Epidermal melanocyte (primary cell): ENCODE results near the gene AIFM3.
"Not testable (repeated sequence)": the region's sequence is repeated elsewhere in the genome, so short reads cannot be mapped to it uniquely, and the experiment has no call there.

ENCODE experiments used
- DNase-seq: peaks from one replicate; pipeline ENCODE4 v3.0.0; 2011; ENCODE audit warnings: low spot score; ENCODE audit not compliant: insufficient read length

AIFM3 gene

DNA sequence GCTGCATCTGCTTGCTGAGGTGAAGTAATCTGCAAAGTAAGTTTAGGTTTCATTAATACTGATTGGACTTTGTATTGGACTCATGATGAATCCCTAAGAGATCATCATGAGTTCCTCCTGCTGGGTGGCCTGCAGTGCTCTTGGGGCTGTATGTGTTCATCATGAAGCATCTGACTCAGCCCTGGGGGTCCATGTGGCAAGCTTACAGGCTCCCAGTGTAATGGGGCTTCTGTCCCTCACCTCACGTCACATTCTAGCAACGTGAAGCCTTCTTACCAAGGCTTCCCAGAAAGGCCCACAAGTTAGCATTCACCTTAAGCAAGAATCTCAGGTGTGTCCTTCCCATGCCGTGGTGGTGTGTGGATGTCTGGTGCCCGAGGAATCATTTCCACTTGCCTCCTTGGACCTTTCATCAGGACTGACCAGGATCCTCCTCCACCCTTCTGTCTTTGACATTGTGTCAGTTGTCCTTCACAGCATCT lies 26.1 kb upstream of the AIFM3 start:
- no peak for DNase-seq

DNA sequence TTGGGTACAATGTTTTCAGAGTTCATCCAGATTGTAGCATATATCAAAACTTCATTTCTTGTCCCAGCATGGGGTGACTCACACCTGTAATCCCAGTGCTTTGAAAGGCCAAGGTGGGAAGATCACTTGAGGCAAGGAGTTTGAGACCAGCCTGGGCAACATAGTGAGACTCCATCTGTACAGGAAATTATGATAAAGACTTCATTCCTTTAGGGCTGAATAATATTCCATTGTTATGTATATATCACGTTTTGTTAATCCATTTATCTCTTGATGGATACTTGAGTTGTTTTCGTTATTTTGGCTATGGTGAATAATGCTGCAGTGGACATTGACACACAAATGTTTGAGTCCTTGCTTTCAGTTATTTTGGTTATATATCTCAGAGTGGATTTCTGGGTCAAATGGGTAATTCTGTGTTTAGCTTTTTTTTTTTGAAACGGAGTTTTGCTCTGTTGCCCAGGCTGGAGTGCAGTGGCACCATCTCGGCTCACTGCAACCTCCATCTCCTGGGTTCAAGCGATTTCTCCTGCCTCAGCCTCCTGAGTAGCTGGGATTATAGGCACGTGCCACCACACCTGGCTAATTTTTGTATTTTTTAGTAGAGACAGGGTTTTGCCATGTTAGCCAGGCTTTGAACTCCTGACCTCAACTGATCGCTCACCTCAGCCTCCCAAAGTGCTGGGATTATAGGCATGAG lies 24.7 kb upstream of the AIFM3 start:
- DNase-seq, result not testable (repeated sequence)

DNA sequence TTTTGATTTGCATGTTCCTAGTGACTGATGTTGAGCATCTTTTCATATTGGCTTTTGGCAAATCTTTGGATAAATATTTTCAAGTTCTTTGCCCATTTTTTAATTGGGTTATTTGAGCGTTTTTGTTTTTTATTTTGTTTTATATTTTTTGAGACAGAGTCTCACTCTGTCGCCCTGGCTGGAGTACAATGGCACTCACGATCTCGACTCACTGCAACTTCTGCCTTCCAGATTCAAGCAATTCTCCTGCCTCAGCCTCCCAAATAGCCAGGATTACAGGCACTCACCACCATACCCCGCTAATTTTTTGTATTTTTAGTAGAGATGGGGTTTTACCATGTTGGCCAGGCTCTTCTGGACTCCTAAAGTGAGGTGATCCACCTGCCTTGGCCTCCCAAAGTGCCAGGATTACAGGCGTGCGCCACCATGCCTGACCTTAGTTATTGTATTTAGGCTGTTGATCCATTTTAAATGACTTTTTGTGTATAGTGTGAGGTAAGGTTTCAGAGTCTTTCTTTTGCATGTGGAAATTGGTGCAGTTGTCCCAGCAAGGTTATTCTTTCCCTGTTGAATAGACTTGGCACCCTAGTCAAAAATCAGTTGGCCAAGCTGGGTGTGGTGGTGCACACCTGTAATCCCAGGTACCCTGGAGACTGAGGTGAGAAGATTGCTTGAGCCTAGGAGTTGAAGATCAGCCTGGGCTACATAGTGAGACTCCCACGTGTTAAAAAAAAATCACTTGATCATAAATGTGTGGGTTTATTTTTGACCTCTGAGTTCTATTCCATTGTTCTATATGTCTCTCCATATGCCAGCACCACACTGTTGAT lies 23.7 kb upstream of the AIFM3 start:
- no peak for DNase-seq

DNA sequence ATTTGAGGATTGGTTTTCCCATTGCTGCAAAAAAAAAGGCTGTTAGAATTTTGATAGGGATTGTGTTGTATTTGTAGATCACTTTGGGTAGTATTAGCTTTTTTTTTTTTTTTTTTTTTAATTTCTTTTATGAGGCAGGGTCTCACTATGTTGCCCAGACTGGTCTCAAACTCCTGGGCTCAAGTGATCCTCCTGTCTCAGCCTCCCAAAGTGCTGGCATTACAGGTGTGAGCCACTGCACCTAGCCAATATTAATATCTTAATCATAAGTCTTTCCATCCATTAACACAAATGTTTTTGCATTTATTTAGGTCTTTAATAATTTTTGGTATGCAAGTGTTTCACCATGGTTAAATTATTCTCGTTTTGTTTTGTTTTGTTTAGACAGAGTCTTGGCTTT lies 23.0 kb upstream of the AIFM3 start:
- DNase-seq, result no peak

DNA sequence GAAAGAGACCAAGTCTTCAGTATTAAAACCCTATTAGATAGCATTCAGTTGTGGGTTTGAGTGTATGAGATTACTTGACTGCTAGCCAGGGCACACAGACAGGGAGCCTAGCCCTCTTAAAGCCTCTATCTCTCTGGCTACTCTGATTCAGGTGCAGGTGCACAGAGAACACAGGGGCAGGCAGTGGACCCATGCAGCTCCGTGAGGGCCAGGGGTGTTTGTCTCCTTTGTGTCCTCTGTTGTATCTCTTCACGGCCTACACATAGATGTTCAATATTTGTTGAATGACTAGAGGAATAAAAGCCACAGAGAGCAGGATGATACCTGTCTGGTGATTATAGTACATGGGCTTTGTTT lies 21.5 kb upstream of the AIFM3 start:
- DNase-seq, result no peak

DNA sequence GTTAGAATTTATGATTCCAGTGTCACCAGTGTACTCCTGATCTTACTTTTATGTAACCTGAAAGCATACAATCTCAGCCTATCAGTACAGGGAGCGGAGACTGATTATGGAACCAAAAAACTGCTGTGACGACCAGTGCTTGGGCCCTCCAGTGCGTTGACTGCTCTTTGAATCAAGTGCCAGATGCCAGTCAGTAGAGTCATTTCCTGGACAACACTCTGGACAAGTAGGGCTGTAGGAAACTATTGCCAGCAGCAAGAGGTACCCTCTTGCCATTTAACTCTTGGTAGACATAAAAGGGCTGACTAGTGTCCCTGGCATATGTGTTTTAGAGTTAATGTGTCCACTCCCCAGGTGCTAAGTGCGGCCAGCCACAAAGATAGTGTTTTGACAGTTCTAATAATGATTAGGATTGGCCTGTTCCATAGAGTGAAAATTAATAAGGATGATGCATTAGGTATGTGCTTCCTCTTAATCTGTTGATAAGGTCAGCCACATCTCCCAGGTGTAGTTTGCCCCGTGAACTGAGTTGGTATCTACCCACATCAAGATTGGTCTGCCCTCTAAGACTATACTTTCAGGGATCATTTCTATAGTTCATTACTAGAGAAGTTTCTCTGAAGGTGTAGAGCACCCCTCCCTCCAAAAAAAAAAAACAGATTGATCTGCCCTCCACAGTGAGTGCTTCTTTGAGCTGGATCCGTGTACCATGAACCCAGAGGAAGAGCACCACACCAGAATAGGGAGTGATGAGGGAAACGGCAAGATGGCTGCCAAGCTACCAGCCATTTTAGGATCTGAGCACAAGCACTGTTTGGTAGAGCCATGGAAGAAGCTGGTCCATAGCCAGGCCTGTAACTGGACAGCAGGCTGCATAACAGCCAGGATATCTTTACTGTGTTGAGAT lies 20.7 kb upstream of the AIFM3 start:
- no peak for DNase-seq

DNA sequence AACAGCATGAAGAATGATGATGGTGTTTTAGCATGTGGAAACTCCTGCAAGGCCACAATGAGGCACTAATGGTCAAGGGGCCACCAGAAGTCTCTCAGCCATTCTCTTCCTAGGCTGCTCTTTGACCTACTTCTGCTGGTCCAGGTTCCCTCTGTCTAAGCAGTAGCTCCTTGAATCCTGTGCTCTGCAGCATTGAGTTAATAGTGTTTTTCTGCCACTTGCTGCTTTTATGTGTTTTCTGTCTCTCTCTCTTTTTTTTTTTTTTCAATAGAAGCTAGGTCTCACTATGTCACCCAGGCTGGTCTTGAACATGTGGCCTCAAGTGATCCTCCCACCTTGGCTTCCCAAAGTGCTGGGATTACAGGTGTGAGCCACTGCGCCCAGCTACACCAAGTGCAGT lies 20.1 kb upstream of the AIFM3 start:
- DNase-seq, result no peak

DNA sequence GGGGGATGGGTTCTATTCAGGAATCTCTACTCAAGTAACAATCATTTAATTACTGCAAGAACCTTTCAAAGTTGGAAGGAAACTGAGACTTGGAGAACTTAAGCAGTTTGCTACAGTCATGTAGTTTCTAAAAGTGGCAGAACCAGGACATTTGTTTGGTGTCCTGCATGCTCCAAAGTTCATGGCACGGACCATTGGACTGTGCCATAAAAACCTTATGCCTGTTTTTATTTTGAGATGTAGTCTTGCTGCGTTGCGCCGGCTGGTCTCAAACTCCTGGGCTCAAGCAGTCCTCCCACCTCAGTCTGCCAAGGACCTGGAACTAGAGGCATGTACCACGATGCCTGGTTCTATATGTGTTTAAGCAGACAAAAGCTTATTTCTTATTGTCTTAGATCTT lies 18.6 kb upstream of the AIFM3 start:
- no peak for DNase-seq

DNA sequence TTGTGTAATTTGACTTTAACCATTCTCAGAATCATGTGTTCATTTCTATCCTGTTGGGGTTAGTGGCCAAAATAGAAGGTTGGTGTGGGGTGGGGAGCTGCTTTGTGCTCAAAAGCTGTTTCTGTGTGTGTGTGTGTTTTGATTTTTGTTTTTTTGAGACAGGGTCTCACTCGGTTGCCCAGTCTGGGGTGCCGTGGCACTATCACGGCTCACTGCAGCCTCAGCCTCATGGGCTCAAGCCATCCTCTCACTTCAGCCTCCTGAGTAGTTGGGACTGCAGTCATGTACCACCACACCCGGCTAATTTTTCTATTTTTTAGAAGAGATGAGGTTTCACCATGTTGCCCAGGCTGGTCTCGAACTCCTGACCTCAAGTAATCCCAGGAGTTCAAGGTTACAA lies 18.1 kb upstream of the AIFM3 start:
- no peak for DNase-seq

DNA sequence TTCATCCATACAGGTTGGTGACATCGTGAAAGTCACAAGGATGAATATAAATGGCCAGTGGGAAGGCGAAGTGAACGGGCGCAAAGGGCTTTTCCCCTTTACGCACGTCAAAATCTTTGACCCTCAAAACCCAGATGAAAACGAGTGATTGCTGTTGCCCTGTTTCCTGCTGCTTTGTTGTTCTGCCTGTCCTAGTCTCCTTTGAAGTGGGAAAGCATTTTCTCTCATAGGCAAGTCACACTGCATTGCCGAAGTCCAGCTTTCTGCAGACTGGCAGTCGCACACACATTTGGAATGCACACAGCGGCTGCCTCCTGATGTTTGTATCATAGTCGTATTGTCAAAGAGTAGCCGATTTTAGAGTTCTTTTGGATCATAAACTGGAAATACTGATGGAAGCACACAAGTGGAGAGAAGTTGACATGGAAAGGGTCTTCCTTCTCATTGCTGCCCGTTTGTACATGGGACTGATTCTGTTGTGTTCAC lies 17.3 kb upstream of the AIFM3 start:
- no peak for DNase-seq

DNA sequence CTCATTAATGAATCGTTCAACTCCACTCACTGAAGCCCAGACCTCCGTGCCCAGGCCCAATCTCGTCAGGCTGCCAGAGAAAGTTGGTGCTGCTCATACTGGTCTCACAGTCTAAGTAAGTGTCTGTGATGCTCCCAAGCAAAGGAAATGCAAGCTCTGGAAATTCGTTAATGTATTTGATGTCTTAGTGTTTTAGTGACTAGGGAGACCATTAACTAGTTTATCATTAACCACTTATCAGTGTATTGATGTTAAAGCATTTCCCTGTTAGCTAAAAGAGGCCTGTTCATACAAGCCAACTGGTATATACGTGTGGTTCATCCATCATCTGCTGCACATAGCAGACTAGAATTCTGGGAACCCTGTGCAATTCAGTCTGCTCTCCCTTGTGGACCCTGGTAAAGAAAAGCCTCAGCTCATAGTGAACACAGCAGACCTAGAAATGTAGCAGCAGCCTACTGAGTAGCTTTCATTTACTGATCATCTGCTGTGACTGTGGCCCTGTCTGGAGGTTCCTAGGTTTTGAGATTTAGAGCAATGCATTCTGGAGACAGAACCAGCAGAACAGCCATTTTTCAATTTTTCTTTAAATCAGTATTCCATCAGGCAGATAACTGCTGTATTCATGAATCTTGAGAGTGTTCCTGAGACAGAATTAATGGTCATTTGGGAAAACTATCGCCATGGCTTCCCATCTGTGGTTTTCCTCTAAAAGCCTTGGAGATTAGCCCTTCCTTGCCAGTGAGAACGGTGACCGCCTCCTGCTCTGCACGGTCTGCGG lies 15.7 kb upstream of the AIFM3 start:
- DNase-seq, result no peak

DNA sequence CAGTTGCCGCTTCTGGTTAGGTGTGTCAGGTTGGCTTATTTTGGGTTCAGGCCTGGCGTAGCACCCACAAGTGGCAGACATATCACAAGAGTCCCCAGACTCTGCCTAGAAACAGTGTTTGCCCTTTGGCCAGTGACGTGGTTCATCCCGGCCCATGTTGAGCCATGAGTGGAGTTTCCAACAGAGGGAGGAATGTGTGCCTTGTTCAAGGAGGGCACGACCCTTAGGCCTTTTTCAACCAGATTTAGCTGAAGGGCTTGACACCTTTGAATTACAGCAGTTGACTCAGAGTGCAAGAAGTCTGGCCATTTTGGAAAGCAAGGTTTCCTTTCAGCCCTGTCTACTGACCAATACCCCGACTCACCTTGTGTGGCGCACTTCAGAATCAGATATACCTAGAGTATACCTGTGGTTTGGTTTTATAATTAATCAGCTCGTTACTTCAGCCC lies 15.1 kb upstream of the AIFM3 start:
- no peak for DNase-seq

DNA sequence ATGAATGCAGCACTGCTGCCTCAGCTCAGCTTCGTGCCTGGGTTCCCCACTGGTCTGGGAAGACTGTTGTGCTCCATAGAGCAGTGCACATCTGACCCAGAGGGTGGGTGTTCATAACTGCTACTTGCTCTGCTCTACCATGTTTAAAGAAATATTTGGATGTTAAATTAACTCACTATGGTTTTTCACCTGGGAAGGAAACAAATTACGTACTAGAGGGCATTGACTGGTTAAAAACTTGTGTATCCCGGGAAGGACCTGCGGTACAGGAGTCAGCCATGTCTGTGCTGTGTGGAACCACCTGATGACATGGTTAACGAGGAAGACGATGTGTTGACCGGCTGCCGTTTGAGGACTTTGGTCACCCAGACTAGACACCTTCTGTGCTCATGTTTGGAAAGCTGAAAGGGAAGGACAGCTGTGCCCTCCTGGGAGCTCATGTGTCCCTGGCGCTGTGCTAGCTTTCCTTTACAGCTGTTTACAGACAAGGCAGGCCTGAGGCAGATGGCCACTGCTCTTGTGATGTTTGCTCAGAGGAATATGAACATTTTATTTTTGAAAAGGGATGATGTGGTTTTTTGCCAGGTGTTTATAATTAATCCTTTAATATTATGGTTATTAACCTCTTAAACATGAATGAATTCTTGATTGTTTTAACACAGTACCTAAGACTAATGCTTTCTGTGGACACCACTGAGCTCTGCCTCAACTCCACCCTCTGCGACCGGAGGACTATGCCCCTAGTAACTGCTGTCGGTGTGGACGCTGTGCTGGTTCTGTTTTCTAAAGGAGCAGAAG lies 14.3 kb upstream of the AIFM3 start:
- DNase-seq, result no peak

DNA sequence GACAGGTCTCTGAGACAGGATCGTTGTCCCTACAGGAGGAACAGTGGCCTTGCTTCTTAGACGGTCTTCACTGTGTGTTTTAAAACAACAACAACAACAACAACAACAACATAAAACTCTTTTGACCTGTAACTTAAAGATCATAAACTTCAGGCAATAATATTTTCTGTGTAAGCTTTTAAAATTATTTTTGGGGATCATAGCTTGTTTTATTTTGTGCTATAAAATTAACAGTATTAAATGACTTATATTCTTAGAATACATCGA lies 13.8 kb upstream of the AIFM3 start:
- DNase-seq, result no peak

DNA sequence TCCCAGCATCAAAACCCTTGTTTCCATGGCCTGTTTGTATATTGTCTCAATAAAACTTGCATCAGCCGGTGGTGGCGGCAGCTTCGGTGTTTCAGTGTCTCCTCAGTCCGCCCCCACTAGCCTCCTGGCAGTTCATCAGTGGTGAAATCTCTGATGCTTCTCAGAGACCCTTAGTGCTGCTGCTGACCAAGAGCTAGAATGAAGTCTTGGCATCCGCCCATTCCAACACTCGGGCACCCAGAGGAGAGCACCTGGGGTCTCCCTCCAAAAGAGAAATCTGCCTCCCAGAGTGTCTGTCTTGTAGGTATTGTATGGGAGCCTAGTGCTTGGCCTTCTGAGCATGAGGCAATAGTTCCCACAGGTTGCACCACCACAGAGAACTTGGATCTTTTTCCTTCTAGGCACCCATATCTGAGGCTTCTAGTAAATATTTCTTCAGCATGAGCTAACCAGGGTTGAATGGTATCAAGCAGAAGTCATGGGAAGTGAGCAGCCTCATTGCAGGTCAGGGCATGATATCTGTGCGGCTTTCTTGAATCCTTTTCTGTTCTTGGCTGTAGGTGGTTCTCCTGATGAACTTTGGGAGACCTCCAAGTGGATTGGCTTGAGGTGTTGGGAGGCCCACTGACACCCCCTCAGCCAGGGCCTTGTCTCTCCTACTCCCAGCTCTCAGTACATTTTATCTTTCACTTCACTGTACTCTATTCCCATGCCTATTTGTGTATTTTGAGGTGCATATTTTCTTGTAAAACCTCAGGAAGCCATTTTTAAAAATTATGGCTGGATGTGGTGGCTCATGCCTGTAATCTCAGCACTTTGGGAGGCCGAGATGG lies 13.2 kb upstream of the AIFM3 start:
- DNase-seq, result no peak

DNA sequence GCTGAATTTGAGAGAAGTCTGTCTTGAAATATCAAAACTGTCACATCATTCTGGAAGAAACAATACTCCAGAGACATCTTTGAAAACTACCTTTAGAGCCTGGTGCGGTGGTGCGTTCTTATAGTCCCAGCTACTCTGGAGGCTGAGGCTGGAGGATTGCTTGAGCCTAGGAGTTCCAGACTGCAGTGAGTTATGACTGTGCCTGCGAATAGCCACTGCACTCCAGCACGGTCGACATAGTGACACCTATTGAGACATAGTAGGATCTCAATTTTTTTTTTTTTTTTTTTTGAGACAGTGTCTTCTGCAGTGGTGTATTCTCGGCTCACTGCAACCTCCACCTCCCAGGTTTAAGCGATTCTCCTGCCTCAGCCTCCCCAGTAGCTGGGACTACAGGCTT lies 11.5 kb upstream of the AIFM3 start:
- no peak for DNase-seq

DNA sequence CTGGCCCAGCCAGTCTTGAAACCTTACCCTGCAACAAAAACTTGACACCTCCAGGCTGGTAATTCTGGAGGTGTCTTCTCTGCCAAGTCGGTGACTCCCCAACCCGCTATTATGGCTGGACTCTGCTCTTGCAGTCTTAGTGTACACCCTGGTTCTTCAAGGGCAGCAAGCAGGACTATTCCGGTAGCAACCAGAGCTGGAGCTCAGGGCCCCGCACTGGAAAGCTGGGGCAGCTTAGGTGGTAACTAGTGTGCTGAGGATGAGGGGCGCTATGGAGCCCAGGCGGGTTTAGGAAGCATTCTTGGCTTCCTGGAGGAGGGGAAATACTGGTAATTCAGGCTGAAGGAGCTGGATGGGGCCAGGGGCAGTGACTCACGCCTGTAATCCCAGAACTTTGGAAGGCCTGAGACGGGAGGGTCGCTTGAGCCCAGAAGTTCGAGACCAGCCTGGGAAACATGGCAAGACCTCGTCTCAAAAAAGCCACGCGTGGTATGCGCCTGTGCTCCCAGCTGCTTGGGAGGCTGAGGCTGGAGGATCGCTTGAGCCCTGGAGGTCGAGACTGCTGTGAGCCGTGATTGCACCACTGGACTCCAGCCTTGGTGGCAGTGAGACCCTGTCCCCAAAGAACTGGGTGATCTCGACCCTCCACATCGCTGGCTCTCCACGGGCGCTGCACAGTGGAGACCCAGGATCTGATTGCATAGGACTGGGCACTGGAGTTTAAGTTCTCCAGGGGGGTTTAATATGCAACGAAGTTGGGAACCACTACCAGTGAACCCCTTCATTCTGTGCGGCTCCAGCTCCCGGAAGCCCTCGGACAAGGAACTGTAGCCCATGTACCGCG lies 10.6 kb upstream of the AIFM3 start:
- no peak for DNase-seq

DNA sequence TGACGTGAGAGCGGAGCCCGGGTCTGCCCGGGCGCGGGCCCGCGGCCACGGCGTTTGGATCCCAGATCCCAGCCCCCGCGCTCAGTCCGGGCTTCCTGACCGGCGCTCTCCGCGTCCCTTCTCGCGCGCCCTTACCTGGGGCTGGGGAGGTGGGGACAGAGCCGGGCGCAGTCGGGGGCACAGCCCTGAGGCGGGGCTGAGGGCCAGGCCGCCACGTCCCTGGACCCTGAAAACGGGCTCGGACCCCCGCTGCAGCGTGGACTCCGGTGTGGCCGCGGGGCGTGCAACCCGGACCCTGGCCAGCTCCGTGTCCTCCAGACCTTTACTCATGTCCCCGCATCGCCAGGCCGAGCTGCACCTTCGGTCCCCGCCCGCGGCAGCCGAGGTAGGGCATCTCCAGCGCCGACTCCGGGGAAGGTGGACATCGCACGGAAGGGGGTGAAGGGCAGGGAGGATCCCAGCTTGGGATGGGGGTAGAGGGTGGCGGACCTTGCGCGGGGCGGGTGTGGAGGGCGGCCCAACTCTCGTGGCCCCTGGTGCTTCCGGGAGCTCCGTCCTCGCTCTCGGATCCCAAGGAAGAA lies 9.9 kb upstream of the AIFM3 start:
- DNase-seq, result no peak
